ENCODE results near the gene SIRT6.
"Not testable (repeated sequence)": the region's sequence is repeated elsewhere in the genome, so short reads cannot be mapped to it uniquely, and the experiment has no call there.

The SIRT6 gene

DNA sequence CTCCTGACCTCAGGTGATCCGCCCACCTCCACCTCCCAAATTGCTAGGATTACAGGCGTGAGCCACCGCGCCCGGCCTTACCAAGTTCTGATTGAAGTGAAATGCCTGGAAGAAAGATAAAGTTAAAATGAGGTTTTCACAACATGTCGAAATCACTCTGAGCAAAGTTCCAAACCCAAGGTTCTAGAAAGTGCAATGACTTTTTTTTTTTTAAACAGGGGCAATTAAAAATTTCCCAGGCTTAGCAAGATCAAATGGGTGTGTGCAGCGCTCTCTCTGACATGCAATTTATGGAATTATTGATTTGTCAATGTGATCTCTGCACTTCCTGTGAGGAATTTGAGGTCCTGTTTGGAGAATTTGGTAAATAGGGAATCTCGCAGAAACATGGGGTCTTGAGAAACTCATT is 45.7 kb downstream of the SIRT6 start:
- TF ChIP-seq, protein P1, sequence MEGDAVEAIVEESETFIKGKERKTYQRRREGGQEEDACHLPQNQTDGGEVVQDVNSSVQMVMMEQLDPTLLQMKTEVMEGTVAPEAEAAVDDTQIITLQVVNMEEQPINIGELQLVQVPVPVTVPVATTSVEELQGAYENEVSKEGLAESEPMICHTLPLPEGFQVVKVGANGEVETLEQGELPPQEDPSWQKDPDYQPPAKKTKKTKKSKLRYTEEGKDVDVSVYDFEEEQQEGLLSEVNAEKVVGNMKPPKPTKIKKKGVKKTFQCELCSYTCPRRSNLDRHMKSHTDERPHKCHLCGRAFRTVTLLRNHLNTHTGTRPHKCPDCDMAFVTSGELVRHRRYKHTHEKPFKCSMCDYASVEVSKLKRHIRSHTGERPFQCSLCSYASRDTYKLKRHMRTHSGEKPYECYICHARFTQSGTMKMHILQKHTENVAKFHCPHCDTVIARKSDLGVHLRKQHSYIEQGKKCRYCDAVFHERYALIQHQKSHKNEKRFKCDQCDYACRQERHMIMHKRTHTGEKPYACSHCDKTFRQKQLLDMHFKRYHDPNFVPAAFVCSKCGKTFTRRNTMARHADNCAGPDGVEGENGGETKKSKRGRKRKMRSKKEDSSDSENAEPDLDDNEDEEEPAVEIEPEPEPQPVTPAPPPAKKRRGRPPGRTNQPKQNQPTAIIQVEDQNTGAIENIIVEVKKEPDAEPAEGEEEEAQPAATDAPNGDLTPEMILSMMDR (IDR thresholded peaks at IDR 0.05; ENCODE audit: low read depth, low read length, missing control alignments), result no peak
- DNase-seq (ENCODE audit: low read depth), result no peak
- H3K4me3 ChIP-seq (ENCODE audit: low read depth, low read length), result no peak overlapping the region
- in situ Hi-C loops (cut with HindIII; ENCODE audit: low sequenced_read_pairs), result loop anchor here (10.0 kb wide), 1 partner anchor 68 kb away; no protein-coding TSS in a partner anchor

DNA sequence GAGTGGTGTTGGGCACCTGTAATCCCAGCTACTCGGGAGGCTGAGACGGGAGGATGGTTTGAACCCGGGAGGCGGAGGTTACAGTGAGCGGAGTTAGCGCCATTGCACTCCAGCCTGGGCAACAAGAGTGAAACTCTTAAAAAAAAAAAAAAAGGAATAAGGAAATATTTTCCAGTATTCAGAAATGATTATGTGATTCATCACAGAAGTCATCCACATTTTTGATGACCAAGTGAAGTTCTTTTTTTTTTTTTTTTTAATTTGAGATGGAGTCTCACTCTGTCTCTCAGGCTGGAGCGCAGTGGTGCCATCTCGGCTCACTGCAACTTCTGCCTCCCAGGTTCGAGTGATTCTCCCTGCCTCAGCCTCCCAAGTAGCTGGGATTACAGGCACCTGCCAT is 47.0 kb downstream of the SIRT6 start:
- H3K4me3 ChIP-seq (ENCODE audit: low read depth, low read length); DNase-seq (ENCODE audit: low read depth): not testable (repeated sequence)
- in situ Hi-C loops (cut with HindIII; ENCODE audit: low sequenced_read_pairs), result loop anchor here (10.0 kb wide), 1 partner anchor 69 kb away; no protein-coding TSS in a partner anchor

DNA sequence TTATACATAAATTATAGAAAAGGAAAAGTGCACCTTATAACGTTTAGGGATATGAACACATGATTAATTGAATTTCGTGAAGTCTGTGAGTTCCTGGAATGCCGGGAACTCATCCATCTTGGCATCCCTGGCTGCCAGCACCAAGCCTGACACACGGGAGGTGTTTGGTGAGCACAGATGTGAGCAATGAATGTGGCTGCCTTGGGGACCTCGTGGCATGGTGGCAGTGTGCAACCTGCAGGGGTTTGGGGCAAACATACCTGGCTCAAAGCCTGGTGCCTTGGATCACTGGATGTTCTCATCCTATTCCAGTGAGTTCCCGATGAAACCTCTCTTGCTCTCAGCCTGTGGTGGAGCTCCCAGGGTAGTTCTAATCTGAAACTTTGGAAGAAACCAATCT is 48.0 kb downstream of the SIRT6 start:
- no peak overlapping the region for H3K4me3 ChIP-seq (ENCODE audit: low read depth, low read length)
- in situ Hi-C loops (cut with HindIII; ENCODE audit: low sequenced_read_pairs), result loop anchor here (10.0 kb wide), 1 partner anchor 70 kb away; no protein-coding TSS in a partner anchor
- TF ChIP-seq, protein P1 (IDR thresholded peaks at IDR 0.05; ENCODE audit: low read depth, low read length, missing control alignments), result no peak
- DNase-seq (ENCODE audit: low read depth), result no peak

DNA sequence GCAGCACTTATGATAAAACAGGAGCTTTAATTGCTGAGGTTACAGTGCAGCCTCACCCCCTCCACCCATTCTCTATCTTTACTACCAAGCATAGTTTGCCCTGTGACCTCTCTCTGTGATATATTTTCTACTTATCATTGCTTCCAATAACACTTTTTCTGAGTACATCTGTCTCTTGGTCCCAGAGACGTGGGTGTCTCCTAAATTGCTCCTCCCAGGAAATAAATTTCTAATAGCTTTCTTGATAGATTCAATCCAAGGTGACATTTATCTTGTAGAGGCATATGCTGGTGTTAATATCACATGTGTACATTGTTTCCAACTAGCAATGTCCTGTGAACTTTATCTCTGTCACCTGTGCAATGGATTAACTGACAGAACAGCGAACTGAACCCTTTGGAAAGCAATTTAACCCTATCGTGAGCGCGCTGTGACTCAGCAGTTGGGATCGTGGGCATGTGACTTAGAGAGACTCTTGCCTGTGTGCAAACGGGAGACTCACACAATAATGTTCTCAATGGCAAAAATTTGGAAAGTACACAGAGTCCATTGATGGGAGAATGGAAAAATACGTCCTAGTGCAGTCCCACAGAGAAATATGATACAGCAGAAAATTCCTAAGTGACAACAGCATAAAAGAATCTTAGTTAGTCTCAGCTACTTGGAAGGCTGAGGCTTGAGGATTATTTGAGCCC is 51.5 kb downstream of the SIRT6 start:
- no peak overlapping the region for H3K4me3 ChIP-seq (ENCODE audit: low read depth, low read length)
- in situ Hi-C loops (cut with HindIII; ENCODE audit: low sequenced_read_pairs), result loop anchor here (10.0 kb wide), 1 partner anchor 74 kb away; no protein-coding TSS in a partner anchor
- DNase-seq (ENCODE audit: low read depth), result no peak
- TF ChIP-seq, protein P1 (IDR thresholded peaks at IDR 0.05; ENCODE audit: low read depth, low read length, missing control alignments), result no peak

DNA sequence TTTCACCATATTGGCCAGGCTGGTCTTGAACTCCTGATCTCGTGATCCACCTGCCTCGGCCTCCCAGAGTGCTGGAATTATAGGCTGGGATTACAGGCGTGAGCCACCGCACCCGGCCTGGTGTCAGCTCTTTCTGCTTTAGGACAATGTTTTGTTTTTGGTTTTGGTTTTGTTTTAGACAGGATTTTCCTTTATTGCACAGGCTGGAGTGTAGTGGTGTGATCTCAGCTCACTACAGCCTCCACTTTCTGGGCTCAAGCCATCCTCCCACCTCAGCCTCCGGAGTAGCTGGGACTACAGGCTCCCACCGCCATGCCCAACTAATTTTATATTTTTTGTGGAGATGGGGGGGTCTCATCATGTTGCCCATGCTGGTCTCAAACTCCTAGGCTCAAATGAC is 53.3 kb downstream of the SIRT6 start:
- H3K4me3 ChIP-seq (ENCODE audit: low read depth, low read length); DNase-seq (ENCODE audit: low read depth); in situ Hi-C loops (cut with HindIII; ENCODE audit: low sequenced_read_pairs): not testable (repeated sequence)

DNA sequence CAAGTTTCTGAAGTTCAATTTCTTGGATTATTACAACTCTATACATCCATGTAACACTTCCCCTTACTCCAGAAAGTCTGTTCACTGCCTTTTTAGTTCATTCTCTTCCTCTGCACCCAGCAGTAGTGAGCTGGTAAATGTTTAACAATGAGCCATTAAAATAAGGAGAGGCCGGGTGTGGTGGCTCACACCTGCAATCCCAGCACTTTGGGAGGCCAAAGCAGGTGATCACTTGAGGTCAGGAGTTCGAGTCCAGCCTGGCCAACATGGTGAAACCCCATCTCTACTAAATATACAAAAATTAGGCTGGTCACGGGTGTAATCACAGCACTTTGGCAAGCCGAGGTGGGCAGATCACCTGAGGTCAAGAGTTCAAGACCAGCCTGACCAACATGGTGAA is 55.0 kb downstream of the SIRT6 start:
- in situ Hi-C loops (cut with HindIII; ENCODE audit: low sequenced_read_pairs), result not testable (repeated sequence)

DNA sequence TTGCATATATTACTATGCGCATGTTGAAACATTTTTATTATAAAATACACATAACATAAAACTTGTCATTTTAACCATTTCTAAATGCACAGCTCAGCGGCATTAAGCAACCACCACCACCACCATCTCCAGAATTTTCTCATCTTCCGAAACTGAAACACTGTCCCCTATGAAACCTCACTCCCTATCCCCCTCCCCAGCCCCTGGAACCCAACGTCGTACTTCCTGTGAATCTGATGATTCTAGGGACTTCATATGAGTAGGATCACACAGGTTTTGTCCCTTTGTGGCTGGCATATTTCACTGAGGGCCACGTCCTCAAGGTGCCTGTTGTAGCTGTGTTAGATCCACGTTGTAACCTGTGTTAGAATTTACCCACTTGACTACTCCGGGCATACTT is 57.7 kb downstream of the SIRT6 start:
- peak overlapping the region; percentile 76 for H3K4me3 ChIP-seq (ENCODE audit: low read depth, low read length)
- DNase-seq (ENCODE audit: low read depth), result no peak
- TF ChIP-seq, protein P1 (IDR thresholded peaks at IDR 0.05; ENCODE audit: low read depth, low read length, missing control alignments), result no peak
- in situ Hi-C loops (cut with HindIII; ENCODE audit: low sequenced_read_pairs), result no loop called here

More for the DNA sequence above, 55.0 kb downstream of the SIRT6 start:
- DNase-seq (ENCODE audit: low read depth); H3K4me3 ChIP-seq (ENCODE audit: low read depth, low read length): not testable (repeated sequence)
